Epithelial cell of proximal tubule (primary cell): ENCODE results near the gene FBL. TPM values are rescaled to one million over a fixed set of nuclear protein-coding genes. Genes with fewer than 3 reads are reported as not detected.
"Not testable (repeated sequence)": the region's sequence is repeated elsewhere in the genome, so short reads cannot be mapped to it uniquely, and the experiment has no call there.

Source experiments
- DNase-seq: peaks from one replicate; pipeline ENCODE4 v3.0.0-alpha.2; 2011; ENCODE audit warnings: low read depth
- H3K4me3 ChIP-seq: 2 replicates; pipeline ENCODE4 v1.5.1; 2011; ENCODE audit warnings: low read depth, mild to moderate bottlenecking, low read length
- total RNA-seq: library from RNA; depleted of rRNA; stranded (reverse); fragments of >200 nt; gene quantifications from 2 replicates; pipeline ENCODE4 v1.2.3, GENCODE V29; 2015
- TF ChIP-seq, protein P1 (sequence below): conservative IDR thresholded peaks from 2 replicates; pipeline ENCODE4 v1.5.1; 2012; ENCODE audit warnings: low read depth, mild to moderate bottlenecking, low read length

Gene FBL
- total RNA-seq, 1 donor from 2014 or later: 187 TPM

DNA sequence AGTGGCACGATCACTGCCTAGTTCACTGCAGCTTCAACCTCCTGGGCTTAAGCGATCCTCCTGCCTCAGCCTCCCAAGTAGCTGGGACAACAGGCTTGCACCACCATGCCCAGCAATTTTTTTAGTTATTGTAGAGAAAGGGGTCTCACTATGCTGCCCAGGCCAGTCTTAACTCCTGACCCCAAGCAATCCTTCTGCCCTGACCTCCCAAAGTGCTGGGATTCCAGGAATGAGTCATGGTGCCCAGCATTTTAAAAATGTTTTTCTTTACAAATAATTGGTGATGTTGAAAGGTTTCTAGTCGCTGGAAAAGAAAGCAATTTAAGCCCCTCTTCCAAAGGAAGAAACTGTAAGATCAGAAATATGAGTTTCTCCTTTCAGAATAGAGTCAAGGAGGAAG is 31.6 kb downstream of the FBL start:
- no peak for DNase-seq
- no peak overlapping the region for H3K4me3 ChIP-seq
- TF ChIP-seq, protein P1, sequence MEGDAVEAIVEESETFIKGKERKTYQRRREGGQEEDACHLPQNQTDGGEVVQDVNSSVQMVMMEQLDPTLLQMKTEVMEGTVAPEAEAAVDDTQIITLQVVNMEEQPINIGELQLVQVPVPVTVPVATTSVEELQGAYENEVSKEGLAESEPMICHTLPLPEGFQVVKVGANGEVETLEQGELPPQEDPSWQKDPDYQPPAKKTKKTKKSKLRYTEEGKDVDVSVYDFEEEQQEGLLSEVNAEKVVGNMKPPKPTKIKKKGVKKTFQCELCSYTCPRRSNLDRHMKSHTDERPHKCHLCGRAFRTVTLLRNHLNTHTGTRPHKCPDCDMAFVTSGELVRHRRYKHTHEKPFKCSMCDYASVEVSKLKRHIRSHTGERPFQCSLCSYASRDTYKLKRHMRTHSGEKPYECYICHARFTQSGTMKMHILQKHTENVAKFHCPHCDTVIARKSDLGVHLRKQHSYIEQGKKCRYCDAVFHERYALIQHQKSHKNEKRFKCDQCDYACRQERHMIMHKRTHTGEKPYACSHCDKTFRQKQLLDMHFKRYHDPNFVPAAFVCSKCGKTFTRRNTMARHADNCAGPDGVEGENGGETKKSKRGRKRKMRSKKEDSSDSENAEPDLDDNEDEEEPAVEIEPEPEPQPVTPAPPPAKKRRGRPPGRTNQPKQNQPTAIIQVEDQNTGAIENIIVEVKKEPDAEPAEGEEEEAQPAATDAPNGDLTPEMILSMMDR: no peak

DNA sequence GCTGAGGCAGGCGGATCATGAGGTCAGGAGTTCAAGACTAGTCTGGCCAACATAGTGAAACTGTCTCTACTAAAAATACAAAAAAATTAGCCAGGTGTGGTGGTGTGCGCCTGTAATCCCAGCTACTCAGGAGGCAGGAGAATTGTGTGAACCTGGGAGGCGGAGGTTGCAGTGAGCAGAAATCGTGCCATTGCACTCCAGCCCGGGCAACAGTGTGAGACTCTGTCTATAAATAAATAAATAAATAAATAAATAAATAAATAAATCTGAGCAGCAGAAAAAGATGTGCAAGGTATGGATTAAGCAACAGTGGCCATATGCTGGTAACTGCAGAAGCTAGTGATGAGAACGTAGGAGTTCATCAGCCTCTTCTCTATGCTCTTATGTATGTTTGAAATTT is 32.1 kb downstream of the FBL start:
- DNase-seq, H3K4me3 ChIP-seq: not testable (repeated sequence)

DNA sequence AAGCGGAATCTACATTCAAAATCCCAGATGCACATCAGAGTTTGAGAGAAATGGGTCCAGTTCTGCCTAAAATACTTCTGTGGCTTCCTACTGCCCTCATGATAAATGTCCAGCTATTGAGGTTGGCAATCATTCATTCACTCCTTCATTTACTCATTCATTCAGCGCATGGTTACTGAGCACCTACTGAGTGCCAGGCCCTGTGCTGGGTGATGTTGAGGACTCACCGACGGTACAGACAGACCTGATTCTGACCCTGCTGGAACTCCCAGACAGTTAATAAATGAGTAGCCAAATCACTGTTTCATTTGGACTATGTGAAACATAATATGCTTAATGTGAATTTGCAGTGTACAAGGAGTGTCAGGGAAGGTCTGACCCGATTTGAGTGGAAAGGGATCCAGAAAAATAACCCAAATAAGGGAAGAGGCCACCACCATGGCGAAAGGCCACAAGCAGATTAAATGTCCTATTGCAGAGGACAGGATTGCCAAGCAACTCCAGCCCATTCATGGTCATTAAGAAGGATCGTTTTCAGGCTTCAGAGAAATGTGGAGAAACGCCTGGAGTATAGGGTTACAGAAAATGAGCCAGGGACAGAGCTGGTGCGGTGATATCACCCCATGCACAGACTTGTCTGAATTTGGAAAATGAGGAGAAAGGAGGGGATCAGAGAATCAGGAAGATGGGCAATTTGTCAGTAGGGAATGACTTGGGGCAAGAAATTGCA is 32.8 kb downstream of the FBL start:
- DNase-seq: no peak
- TF ChIP-seq, protein P1: no peak
- no peak overlapping the region for H3K4me3 ChIP-seq

DNA sequence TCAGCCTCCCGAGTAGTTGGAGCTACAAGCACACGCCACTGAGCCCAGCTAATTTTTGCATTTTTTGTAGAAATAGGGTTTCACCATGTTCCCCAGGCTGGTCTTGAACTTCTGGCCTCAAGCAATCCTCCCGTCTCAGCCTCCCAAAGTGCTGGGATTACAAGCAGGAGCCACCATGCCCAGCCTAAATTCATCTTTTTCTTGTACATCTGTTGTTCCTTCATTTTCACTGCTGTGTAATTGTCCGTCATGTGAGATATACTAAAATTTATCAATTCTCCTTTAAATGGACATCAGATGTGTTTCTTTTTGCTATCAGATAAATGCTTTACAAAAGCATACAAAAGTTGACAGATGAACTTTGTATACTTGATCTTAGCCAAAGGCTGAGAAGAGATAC is 35.1 kb downstream of the FBL start:
- TF ChIP-seq, protein P1: no peak

DNA sequence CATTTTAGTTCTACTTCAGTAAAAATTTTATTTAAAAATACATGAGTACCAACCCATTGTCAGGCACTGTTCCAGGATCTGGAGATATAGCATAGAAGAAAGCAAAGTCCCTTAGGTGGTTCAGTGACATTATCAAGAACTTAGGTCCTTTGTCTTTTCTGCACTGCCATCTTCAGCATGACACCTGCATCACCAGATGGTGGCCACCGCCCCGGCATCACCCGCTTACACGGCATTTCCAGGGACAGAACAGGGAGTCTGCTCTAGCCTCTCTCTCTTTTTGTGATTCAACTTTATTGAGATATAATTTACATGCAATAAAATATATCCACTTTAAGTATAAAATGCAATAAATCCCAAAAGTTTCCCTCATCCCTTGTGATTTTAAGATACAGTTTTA is 35.8 kb downstream of the FBL start:
- TF ChIP-seq, protein P1: no peak
- DNase-seq: no peak
- H3K4me3 ChIP-seq: no peak overlapping the region

More for the DNA sequence above, 35.1 kb downstream of the FBL start:
- no peak for DNase-seq
- no peak overlapping the region for H3K4me3 ChIP-seq

DNA sequence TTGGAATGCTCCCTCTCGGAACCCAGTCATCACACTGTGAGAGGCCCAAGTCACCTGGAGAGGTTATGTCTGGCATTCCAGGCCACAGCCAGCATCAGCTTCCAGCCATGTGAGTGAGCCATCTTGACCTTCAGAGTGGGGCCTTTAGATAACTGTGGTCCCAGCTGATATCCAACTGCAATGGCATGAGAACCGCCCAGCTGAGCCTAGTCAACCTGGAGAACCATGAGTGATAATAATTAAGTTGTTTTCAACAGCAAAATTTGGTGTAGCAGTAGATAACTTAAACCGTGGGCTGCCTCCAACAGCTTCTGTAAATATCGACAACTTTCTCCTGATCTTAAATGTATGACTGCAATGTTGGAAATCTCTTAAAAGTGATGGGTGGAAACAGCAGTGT is 36.8 kb downstream of the FBL start:
- DNase-seq: no peak
- TF ChIP-seq, protein P1: no peak
- no peak overlapping the region for H3K4me3 ChIP-seq

DNA sequence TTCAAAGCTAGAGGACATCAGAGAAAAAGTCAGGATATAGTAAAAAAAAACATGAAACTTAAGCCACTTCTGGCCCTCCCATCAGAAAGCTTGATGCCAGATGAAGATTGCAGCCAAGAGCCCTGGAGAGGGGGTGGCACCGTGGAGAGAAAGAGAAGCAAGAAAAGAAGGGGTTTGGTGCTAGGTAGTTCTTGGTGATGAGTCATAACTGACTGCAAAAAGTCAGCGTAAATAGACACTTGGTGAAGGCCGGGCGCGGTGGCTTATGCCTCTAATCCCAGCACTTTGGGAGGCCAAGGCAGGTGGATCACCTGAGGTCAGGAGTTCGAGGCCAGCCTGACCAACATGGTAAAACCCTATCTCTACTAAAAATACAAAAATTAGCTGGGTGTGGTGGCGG is 37.5 kb downstream of the FBL start:
- DNase-seq, H3K4me3 ChIP-seq: not testable (repeated sequence)

DNA sequence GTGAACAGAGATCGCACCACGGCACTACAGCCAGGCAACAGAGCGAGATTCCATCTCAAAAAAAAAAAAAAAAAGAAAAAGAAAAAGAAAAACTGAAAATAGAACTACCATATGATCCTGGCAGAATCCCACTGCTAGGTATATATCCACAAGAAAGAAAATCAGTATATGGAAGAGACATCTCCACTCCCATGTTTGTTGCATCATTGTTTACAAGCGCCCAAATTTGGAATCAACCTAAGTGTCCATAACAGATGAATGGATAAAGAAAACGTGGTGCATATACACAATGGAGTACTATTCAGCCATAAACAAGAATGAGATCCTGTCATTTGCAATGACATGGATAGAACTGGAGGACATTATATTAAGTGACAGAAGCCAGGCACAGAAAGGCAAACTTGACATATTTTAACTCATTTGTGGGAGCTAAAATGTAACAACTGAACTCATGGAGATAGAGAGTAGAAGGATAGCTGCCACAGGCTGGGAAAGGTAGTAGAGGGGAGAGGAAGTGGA is 38.3 kb downstream of the FBL start:
- no peak for DNase-seq
- H3K4me3 ChIP-seq: no peak overlapping the region
- TF ChIP-seq, protein P1: no peak
